ENCODE results near the gene MSN.

MSN gene

GRCh38 chrX:65689377-65689776 is 21.9 kb downstream of the MSN start:
- no peak overlapping the region; the same call in none of the 2 replicates for H3K4me2 ChIP-seq (ENCODE audit: low read length)
- H3K4me1 ChIP-seq (ENCODE audit: control insufficient read depth, low read length), result peaks cover 92% of the 10 kb centered on the region
- H3K79me2 ChIP-seq (ENCODE audit: control insufficient read depth, low read length), result peaks cover 99% of the 10 kb centered on the region
- H3K9me2 ChIP-seq (replicated peaks; ENCODE audit: control insufficient read depth, low read length), result no peaks in the 10 kb centered on the region
- H3K9me3 ChIP-seq (ENCODE audit: control insufficient read depth, insufficient read depth, low read length), result no peaks in the 10 kb centered on the region
- no peaks in the 10 kb centered on the region for H4K20me1 ChIP-seq (ENCODE audit: control insufficient read depth, insufficient read depth, low read depth, low read length)
- no peak overlapping the region for H3K4me3 ChIP-seq (ENCODE audit: low read length)
- H3K27ac ChIP-seq (ENCODE audit: low read depth, low read length), result no peak overlapping the region
- no peaks in the 10 kb centered on the region for H3K27me3 ChIP-seq (ENCODE audit: control insufficient read depth, low read length)
- no peaks in the 10 kb centered on the region for H3F3A ChIP-seq (ENCODE audit: control insufficient read depth, insufficient read depth)
- H3K36me3 ChIP-seq (ENCODE audit: control insufficient read depth, low read length), result no peaks in the 10 kb centered on the region
- TF ChIP-seq CTCF (IDR thresholded peaks at IDR 0.05; ENCODE audit: low read depth, low read length, poor library complexity, severe bottlenecking) (no peak), EZH2phosphoT487 (IDR thresholded peaks at IDR 0.05; ENCODE audit: borderline replicate concordance, low read length) (no peak)

GRCh38 chrX:65690057-65690855 is 22.8 kb downstream of the MSN start:
- Histone ChIP-seq H3F3A (ENCODE audit: control insufficient read depth, insufficient read depth) (no peaks in the 10 kb centered on the region), H3K4me2 (ENCODE audit: low read length) (peak overlapping the region; percentile 26; the same call in 1 of the 2 replicates), H3K9me2 (replicated peaks; ENCODE audit: control insufficient read depth, low read length) (no peaks in the 10 kb centered on the region), H3K36me3 (ENCODE audit: control insufficient read depth, low read length) (no peaks in the 10 kb centered on the region), H3K79me2 (ENCODE audit: control insufficient read depth, low read length) (peaks cover 99% of the 10 kb centered on the region), H3K9me3 (ENCODE audit: control insufficient read depth, insufficient read depth, low read length) (no peaks in the 10 kb centered on the region), H3K27me3 (ENCODE audit: control insufficient read depth, low read length) (no peaks in the 10 kb centered on the region), H3K4me1 (ENCODE audit: control insufficient read depth, low read length) (peaks cover 93% of the 10 kb centered on the region), H4K20me1 (ENCODE audit: control insufficient read depth, insufficient read depth, low read depth, low read length) (no peaks in the 10 kb centered on the region), H3K4me3 (ENCODE audit: low read length) (no peak overlapping the region; the same call in 1 of the 2 replicates), H3K27ac (ENCODE audit: low read depth, low read length) (no peak overlapping the region)
- TF ChIP-seq CTCF (IDR thresholded peaks at IDR 0.05; ENCODE audit: low read depth, low read length, poor library complexity, severe bottlenecking), result no peak
- TF ChIP-seq EZH2phosphoT487 (IDR thresholded peaks at IDR 0.05; ENCODE audit: borderline replicate concordance, low read length), result no peak

- Histone ChIP-seq H3K9me3 (ENCODE audit: control insufficient read depth, insufficient read depth, low read length) (no peaks in the 10 kb centered on the region), H3K27ac (ENCODE audit: low read depth, low read length) (peak overlapping the region; percentile 98), H3F3A (ENCODE audit: control insufficient read depth, insufficient read depth) (peaks cover 20% of the 10 kb centered on the region), H4K20me1 (ENCODE audit: control insufficient read depth, insufficient read depth, low read depth, low read length) (no peaks in the 10 kb centered on the region; the same call in 1 of the 2 replicates), H3K36me3 (ENCODE audit: control insufficient read depth, low read length) (peaks cover 22% of the 10 kb centered on the region), H3K4me1 (ENCODE audit: control insufficient read depth, low read length) (peaks cover 92% of the 10 kb centered on the region), H3K4me2 (ENCODE audit: low read length) (peak overlapping the region; percentile 94), H3K9me2 (replicated peaks; ENCODE audit: control insufficient read depth, low read length) (no peaks in the 10 kb centered on the region), H3K27me3 (ENCODE audit: control insufficient read depth, low read length) (no peaks in the 10 kb centered on the region), H3K79me2 (ENCODE audit: control insufficient read depth, low read length) (peaks cover 84% of the 10 kb centered on the region), H3K4me3 (ENCODE audit: low read length) (peak overlapping the region; percentile 66)
- TF ChIP-seq CTCF (IDR thresholded peaks at IDR 0.05; ENCODE audit: low read depth, low read length, poor library complexity, severe bottlenecking), result no peak
- TF ChIP-seq EZH2phosphoT487 (IDR thresholded peaks at IDR 0.05; ENCODE audit: borderline replicate concordance, low read length), result no peak
Observed at GRCh38 chrX:65695849-65696449, 28.5 kb downstream of the MSN start.

Measured in DOHH2 (cell line).